Kidney (tissue), 14 donors: ENCODE measurements around the gene IER3. TPM values are rescaled to one million over a fixed set of nuclear protein-coding genes. Genes with fewer than 3 reads are reported as not detected.

Experiments
- DNase-seq, 5 donors: peaks; one replicate each; pipeline ENCODE4 v3.0.0-alpha.2; 2013 to 2020
- FAIRE-seq: peaks from 2 replicates; lab custom pipeline; 2012; peaks lifted over from hg19 to GRCh38; lab: Jason Lieb, UNC
- H3K27ac ChIP-seq, 2 donors: one replicate each; pipeline ENCODE4 v1.7.0; 2013; ENCODE audit warnings: low read depth in 2 of 2, low read length in 2 of 2, inconsistent platforms in 1 of 2
- H3K27me3 ChIP-seq: one replicate; pipeline ENCODE4 v1.7.1; 2013; ENCODE audit warnings: low read length, inconsistent platforms; ENCODE audit not compliant: control insufficient read depth, insufficient read depth
- H3K36me3 ChIP-seq, 3 donors: one replicate each; pipeline versions ENCODE4 v1.7.0 to v1.7.1; 2013; ENCODE audit warnings: low read length in 3 of 3, control low read depth in 1 of 3, inconsistent platforms in 1 of 3; ENCODE audit not compliant: insufficient read depth in 3 of 3, control insufficient read depth in 2 of 3
- H3K4me1 ChIP-seq, 3 donors: one replicate each; pipeline versions ENCODE4 v1.7.0 to v1.7.1; 2013; ENCODE audit warnings: low read length in 3 of 3, inconsistent platforms in 1 of 3, low read depth in 1 of 3; ENCODE audit not compliant: control insufficient read depth in 2 of 3, insufficient read depth in 2 of 3
- H3K4me3 ChIP-seq, 3 donors: one replicate each; pipeline versions ENCODE4 v1.7.0 to v1.8.1; 2013; ENCODE audit warnings: low read length in 3 of 3, control low read depth in 1 of 3, inconsistent platforms in 1 of 3
- H3K9ac ChIP-seq, 3 donors: one replicate each; pipeline versions ENCODE4 v1.7.0 to v1.7.1; 2013; ENCODE audit warnings: low read length in 3 of 3, control low read depth in 1 of 3, inconsistent platforms in 1 of 3
- H3K9me3 ChIP-seq, 3 donors: one replicate each; pipeline versions ENCODE4 v1.7.0 to v1.7.1; 2013; ENCODE audit warnings: low read length in 3 of 3, control low read depth in 1 of 3, inconsistent platforms in 1 of 3; ENCODE audit not compliant: control insufficient read depth in 2 of 3, insufficient read depth in 1 of 3
- CTCF ChIP-seq: IDR thresholded peaks from 3 replicates; pipeline ENCODE4 v1.5.1; 2012; ENCODE audit warnings: mild to moderate bottlenecking, moderate library complexity, borderline replicate concordance; ENCODE audit not compliant: insufficient read depth; ENCODE audit errors: extremely low read depth
- intact Hi-C: fragments of 100-400 bp; cut with DNase I; formaldehyde crosslinking; loops from one replicate; pipeline ENCODE4 v1.11.1; 2022
- polyA plus RNA-seq: library from polyadenylated mRNA; stranded (reverse); fragments of 350-450 nt; fragmentation: Illumina TruSeq; extraction: RNeasy Lipid Tissue Mini Kit (QIAGEN cat#74804); gene quantifications from one replicate; pipeline ENCODE4 v1.2.3, GENCODE V29; 2014; ENCODE audit warnings: low read depth, low replicate concordance; ENCODE audit not compliant: insufficient read depth
- total RNA-seq: library from RNA; stranded (reverse); fragmentation: NEBNext Ultra II Directional; extraction: Animal tissue kit (Norgen Biotek cat#: 25700); gene quantifications from one replicate; pipeline ENCODE4 v1.2.1, GENCODE V29; 2021
- donor health status: control.
- donor health status: control.
- donor health status: control.
- donor health status: control.
- donor health status: control.
- donor health status: DM: yes; HTN: yes; CAD: no.
- donor health status: Normal renal cell carcinoma (clear cell type).

Gene IER3
- total and polyA plus RNA-seq, 2 donors from 2014 or later, result 59.5 to 94.3 TPM

GRCh38 chr6:30781395-30781742, 37.0 kb upstream of the IER3 start:
- no peak for TF ChIP-seq CTCF
- Histone ChIP-seq H3K4me3 (peak overlapping the region in 2 of 3 donors; percentile 42 to 52), H3K9ac (peak overlapping the region in 2 of 3 donors; percentile 21 to 51), H3K4me1 (peaks cover 5 to 25% (median 22%) of the 10 kb centered on the region in 3 donors), H3K36me3 (no peaks in the 10 kb centered on the region), H3K27me3 (no peaks in the 10 kb centered on the region), H3K27ac (peak overlapping the region; percentile 84 to 87), H3K9me3 (no peaks in the 10 kb centered on the region)
- DNase-seq (no peak), FAIRE-seq (no peak)
- intact Hi-C loops, result no loop called here

- no peak for DNase-seq
- intact Hi-C loops, result no loop called here
- no peaks in the 10 kb centered on the region for H3K36me3 ChIP-seq
- no peak overlapping the region for H3K9ac ChIP-seq
- no peaks in the 10 kb centered on the region for H3K27me3 ChIP-seq
- peaks cover 5 to 25% (median 22%) of the 10 kb centered on the region in 3 donors for H3K4me1 ChIP-seq
- FAIRE-seq, result no peak
- H3K27ac ChIP-seq, result peak overlapping the region; percentile 84 to 87
- H3K4me3 ChIP-seq, result no peak overlapping the region
- TF ChIP-seq CTCF, result no peak
- no peaks in the 10 kb centered on the region for H3K9me3 ChIP-seq
Observed at GRCh38 chr6:30780642-30780920, 36.2 kb upstream of the IER3 start.

GRCh38 chr6:30779850-30780641, 35.7 kb upstream of the IER3 start:
- H3K27me3 ChIP-seq, result no peaks in the 10 kb centered on the region
- intact Hi-C loops, result no loop called here
- no peaks in the 10 kb centered on the region for H3K36me3 ChIP-seq
- DNase-seq, result no peak
- H3K4me1 ChIP-seq, result peaks cover 5 to 25% (median 22%) of the 10 kb centered on the region in 3 donors
- no peaks in the 10 kb centered on the region for H3K9me3 ChIP-seq
- FAIRE-seq, result no peak
- H3K9ac ChIP-seq, result peak overlapping the region in 1 of 3 donors; percentile 22
- TF ChIP-seq CTCF, result no peak
- H3K27ac ChIP-seq, result peak overlapping the region; percentile 43 to 47
- H3K4me3 ChIP-seq, result no peak overlapping the region
